OCI-M2 (cell line): ENCODE data around the gene PCDH7.

Experiments used
- DNase-seq: peaks from one replicate; lab custom pipeline; 2025; ENCODE audit not compliant: unreplicated experiment; lab: John Stamatoyannopoulos, UW

Gene PCDH7

GRCh38 chr4:30720021-30720660, at the start of gene PCDH7:
TSS of gene PCDH7 (plus strand) at chr4:30720369. CDS start at chr4:30721423, 1,054 bp downstream.
- no peak for DNase-seq

GRCh38 chr4:30671926-30672448, 48.2 kb upstream of the PCDH7 start:
- no peak for DNase-seq

GRCh38 chr4:30696191-30696590, 24.0 kb upstream of the PCDH7 start:
- no peak for DNase-seq

- DNase-seq, result peak; percentile 8
Measured at GRCh38 chr4:30714408-30715031, 5.6 kb upstream of the PCDH7 start.

- DNase-seq, result peak; percentile 9
Measured at GRCh38 chr4:30716158-30716557, 4.0 kb upstream of the PCDH7 start.

GRCh38 chr4:30716681-30717207, 3.4 kb upstream of the PCDH7 start:
- DNase-seq, result peak; percentile 10

GRCh38 chr4:30717208-30718020, 2.8 kb upstream of the PCDH7 start:
- peak; percentile 9 for DNase-seq

GRCh38 chr4:30718021-30718542, 2.1 kb upstream of the PCDH7 start:
- DNase-seq, result no peak

- DNase-seq, result no peak
Measured at GRCh38 chr4:30718641-30719453, 1.3 kb upstream of the PCDH7 start.

GRCh38 chr4:30719454-30720020, 632 bp upstream of the PCDH7 start:
- DNase-seq, result no peak

- DNase-seq, result no peak
Measured at GRCh38 chr4:30720661-30721184, 554 bp downstream of the PCDH7 start.

GRCh38 chr4:30721185-30722091, 1.3 kb downstream of the PCDH7 start:
- DNase-seq, result no peak

GRCh38 chr4:30722092-30722358, 1.9 kb downstream of the PCDH7 start:
- DNase-seq, result no peak

GRCh38 chr4:30722359-30723200, 2.4 kb downstream of the PCDH7 start:
- no peak for DNase-seq

GRCh38 chr4:30723201-30723955, 3.2 kb downstream of the PCDH7 start:
- no peak for DNase-seq

GRCh38 chr4:30724247-30724646, 4.1 kb downstream of the PCDH7 start:
- DNase-seq, result no peak

GRCh38 chr4:30725562-30725961, 5.4 kb downstream of the PCDH7 start:
- DNase-seq, result no peak
